ENCODE data around the gene FAM24A.

- TF ChIP-seq POLR2A (IDR thresholded peaks at IDR 0.05) (no peak), POLR2AphosphoS5 (IDR thresholded peaks at IDR 0.05; ENCODE audit: insufficient read depth in 1 of 2, low read depth in 1 of 2) (no peak), CTCF (IDR thresholded peaks at IDR 0.05) (no peak)
These were observed 33.1 kb upstream of the FAM24A start for GRCh38 chr10:122877264-122877663.
